Skeletal muscle tissue (tissue), 4 donors: ENCODE results near the gene RNF169. TPM values are rescaled to one million over a fixed set of nuclear protein-coding genes. Genes with fewer than 3 reads are reported as not detected.
"Not testable (repeated sequence)": the region's sequence is repeated elsewhere in the genome, so short reads cannot be mapped to it uniquely, and the experiment has no call there.

Experiments
- H3K27ac ChIP-seq: one replicate; pipeline ENCODE4 v1.7.0; 2013; ENCODE audit warnings: mild to moderate bottlenecking, low read depth, low read length, inconsistent platforms
- H3K27me3 ChIP-seq, 3 donors: one replicate each; pipeline ENCODE4 v1.7.0; 2013; ENCODE audit warnings: low read length in 3 of 3; ENCODE audit not compliant: control insufficient read depth in 3 of 3, insufficient read depth in 3 of 3
- H3K36me3 ChIP-seq, 3 donors: one replicate each; pipeline ENCODE4 v1.7.0; 2013; ENCODE audit warnings: low read length in 3 of 3; ENCODE audit not compliant: control insufficient read depth in 3 of 3, insufficient read depth in 3 of 3
- H3K4me1 ChIP-seq, 3 donors: one replicate each; pipeline ENCODE4 v1.7.0; 2013; ENCODE audit warnings: low read length in 3 of 3, mild to moderate bottlenecking in 3 of 3; ENCODE audit not compliant: control insufficient read depth in 3 of 3, insufficient read depth in 3 of 3
- H3K4me3 ChIP-seq, 3 donors: one replicate each; pipeline ENCODE4 v1.7.0; 2013; ENCODE audit warnings: low read length in 3 of 3
- H3K9ac ChIP-seq, 3 donors: one replicate each; pipeline ENCODE4 v1.7.0; 2013; ENCODE audit warnings: low read length in 3 of 3, mild to moderate bottlenecking in 3 of 3, moderate library complexity in 2 of 3, low read depth in 1 of 3
- H3K9me3 ChIP-seq, 3 donors: one replicate each; pipeline ENCODE4 v1.7.0; 2013; ENCODE audit warnings: low read length in 3 of 3; ENCODE audit not compliant: control insufficient read depth in 3 of 3
- total RNA-seq: library from RNA; depleted of rRNA; stranded (reverse); fragments of >200 nt; gene quantifications from one replicate; pipeline ENCODE4 v1.2.3, GENCODE V29; 2014
- donor health status: Osteomylitis.

Gene RNF169
- total RNA-seq, 1 donor from 2014 or later: 18.3 TPM

- not testable (repeated sequence) for H3K27me3 ChIP-seq, H3K27ac ChIP-seq, H3K36me3 ChIP-seq, H3K4me3 ChIP-seq, H3K9me3 ChIP-seq, H3K4me1 ChIP-seq, H3K9ac ChIP-seq
Observed at GRCh38 chr11:74768172-74768651, 19.6 kb downstream of the RNF169 start.

- H3K4me3 ChIP-seq: no peak overlapping the region
- H3K9me3 ChIP-seq: no peaks in the 10 kb centered on the region
- no peaks in the 10 kb centered on the region for H3K36me3 ChIP-seq
- no peak overlapping the region for H3K9ac ChIP-seq
- H3K27ac ChIP-seq: no peak overlapping the region
- peaks cover 0 to 2% (median 0%) of the 10 kb centered on the region in 3 donors for H3K4me1 ChIP-seq
- H3K27me3 ChIP-seq: no peaks in the 10 kb centered on the region
Observed at GRCh38 chr11:74769055-74769707, 20.5 kb downstream of the RNF169 start.

DNA sequence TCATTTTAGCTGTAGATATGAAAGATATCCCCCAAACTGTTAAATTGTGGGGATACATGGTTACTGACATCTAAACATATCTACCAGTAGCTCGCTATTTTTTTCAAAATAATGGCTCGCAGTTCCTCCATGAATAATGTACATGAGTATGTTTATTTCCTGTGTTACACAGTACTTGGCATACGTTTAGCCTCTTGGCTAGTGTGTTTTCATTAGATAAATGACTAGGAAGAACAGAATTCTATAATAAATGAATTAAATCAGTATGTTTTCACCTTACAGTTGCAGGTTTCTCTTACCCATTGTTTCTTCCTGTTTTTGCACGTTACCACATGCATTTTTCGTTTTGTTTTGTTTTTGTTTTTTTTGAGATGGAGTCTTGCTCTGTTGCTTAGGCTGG lies 21.8 kb downstream of the RNF169 start:
- H3K4me3 ChIP-seq: no peak overlapping the region
- no peaks in the 10 kb centered on the region for H3K27me3 ChIP-seq
- no peaks in the 10 kb centered on the region for H3K9me3 ChIP-seq
- no peak overlapping the region for H3K27ac ChIP-seq
- peaks cover 0 to 2% (median 2%) of the 10 kb centered on the region in 3 donors for H3K4me1 ChIP-seq
- no peak overlapping the region for H3K9ac ChIP-seq
- no peaks in the 10 kb centered on the region for H3K36me3 ChIP-seq

DNA sequence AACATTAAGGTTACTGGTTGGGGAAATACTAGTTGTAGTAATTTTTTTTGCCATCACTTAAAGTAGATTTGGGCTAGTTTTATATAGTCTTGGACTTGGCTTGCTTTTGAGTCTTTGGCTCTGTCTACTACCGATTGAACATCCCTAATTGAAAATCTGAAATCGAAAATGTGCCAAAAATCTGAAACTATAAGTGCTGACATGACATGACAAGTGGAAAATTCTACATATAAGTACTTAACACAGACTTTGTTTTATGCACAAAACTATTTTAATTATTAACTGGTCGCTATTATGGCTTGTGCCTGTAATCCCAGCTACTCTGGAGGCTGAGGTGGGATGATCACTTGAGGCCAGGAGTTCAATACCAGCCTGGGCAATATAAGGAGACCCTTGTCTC lies 22.5 kb downstream of the RNF169 start:
- H3K4me3 ChIP-seq: no peak overlapping the region
- H3K27me3 ChIP-seq: no peaks in the 10 kb centered on the region
- peaks cover 0 to 2% (median 2%) of the 10 kb centered on the region in 3 donors for H3K4me1 ChIP-seq
- no peak overlapping the region for H3K9ac ChIP-seq
- no peaks in the 10 kb centered on the region for H3K9me3 ChIP-seq
- no peaks in the 10 kb centered on the region for H3K36me3 ChIP-seq
- no peak overlapping the region for H3K27ac ChIP-seq

DNA sequence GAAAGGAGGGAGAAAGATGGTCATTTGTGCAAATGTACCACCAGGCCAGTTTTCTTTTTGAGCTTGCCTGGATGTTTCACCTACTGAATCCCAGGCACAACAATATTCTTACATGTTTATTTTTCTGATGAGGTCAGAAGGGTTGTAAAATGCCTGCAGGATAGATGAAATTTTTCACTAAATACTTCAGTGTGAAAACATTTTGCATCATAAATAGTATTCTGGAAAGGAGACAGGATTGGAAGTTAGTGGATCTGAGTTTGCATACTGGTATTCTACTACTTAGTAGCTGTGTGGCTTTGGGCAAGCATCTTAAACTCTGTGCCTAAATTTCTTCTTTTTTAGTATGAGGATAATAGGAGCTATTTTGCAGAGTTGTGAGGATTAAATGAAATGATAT lies 24.8 kb downstream of the RNF169 start:
- Histone ChIP-seq H3K27me3 (no peaks in the 10 kb centered on the region), H3K27ac (no peak overlapping the region), H3K9ac (no peak overlapping the region), H3K4me1 (peaks cover 2% of the 10 kb centered on the region in 3 donors), H3K4me3 (no peak overlapping the region), H3K36me3 (no peaks in the 10 kb centered on the region), H3K9me3 (no peaks in the 10 kb centered on the region)

DNA sequence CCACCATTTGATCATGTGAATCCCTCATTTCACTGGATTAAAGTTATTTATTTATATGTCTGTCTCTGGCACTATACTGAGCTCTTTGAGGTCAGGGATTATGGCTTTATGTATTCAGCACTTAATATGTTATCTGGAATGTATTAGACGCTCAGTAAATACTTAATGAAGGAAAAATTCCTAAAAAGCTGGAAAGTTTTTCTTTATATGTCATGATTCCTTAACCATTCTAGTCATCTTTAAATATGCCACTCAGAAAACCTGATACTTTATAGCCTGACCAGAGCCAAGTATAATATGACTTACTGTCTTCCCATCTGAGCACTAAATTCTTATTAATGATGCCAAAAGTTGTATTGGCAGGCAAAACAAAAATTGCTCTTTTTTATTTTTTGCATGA lies 27.1 kb downstream of the RNF169 start:
- H3K9ac ChIP-seq: no peak overlapping the region
- no peak overlapping the region for H3K4me3 ChIP-seq
- peaks cover 2 to 3% (median 2%) of the 10 kb centered on the region in 3 donors for H3K4me1 ChIP-seq
- no peaks in the 10 kb centered on the region for H3K9me3 ChIP-seq
- no peak overlapping the region for H3K27ac ChIP-seq
- H3K27me3 ChIP-seq: no peaks in the 10 kb centered on the region
- no peaks in the 10 kb centered on the region for H3K36me3 ChIP-seq

DNA sequence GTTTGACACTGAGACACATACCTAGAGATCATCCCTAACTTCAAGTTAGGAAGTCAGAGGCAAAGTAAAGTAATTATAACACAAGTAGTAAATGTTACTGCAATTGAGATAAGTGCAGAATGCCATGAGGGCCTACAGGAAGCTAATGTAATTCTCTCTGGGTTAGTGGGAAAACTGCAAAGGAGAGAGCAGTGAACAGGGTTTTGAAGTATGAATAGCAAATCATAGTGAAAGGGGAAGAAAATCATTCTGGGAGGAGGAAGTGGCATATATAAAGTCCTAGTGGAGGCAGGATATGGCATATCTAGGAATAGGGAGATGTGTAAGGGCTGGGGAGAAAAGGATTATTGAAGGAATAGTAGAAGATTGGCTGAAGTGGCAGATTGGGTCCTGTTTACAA lies 27.9 kb downstream of the RNF169 start:
- Histone ChIP-seq H3K4me1 (peaks cover 2 to 4% (median 2%) of the 10 kb centered on the region in 3 donors), H3K9ac (no peak overlapping the region), H3K36me3 (no peaks in the 10 kb centered on the region), H3K4me3 (no peak overlapping the region), H3K27me3 (no peaks in the 10 kb centered on the region), H3K9me3 (no peaks in the 10 kb centered on the region), H3K27ac (no peak overlapping the region)

GRCh38 chr11:74777038-74777437 lies 28.4 kb downstream of the RNF169 start:
- Histone ChIP-seq H3K4me1 (peaks cover 2 to 5% (median 2%) of the 10 kb centered on the region in 3 donors), H3K9ac (no peak overlapping the region), H3K9me3 (no peaks in the 10 kb centered on the region), H3K27ac (no peak overlapping the region), H3K4me3 (no peak overlapping the region), H3K27me3 (no peaks in the 10 kb centered on the region), H3K36me3 (no peaks in the 10 kb centered on the region)

DNA sequence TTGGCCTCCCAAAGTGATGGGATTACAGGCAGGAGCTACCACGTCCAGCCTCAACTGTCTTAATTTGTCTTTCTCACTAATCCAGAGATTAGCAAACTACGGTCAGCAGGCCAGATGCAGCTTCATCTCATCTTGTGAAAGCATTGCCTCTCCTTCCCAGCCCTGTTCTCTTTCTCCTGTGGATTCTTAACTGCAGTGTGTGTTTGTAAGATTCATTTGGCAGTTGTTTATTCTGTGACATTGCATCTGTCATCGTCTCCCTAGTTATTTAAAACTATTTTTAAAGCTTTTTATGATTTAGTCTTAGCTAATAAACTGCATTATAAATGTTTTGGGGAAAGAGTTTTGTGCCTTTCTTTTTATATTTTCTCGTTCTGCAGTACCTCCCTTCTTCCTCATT lies 29.2 kb downstream of the RNF169 start:
- Histone ChIP-seq H3K9me3 (no peaks in the 10 kb centered on the region), H3K36me3 (no peaks in the 10 kb centered on the region), H3K9ac (no peak overlapping the region), H3K27me3 (no peaks in the 10 kb centered on the region), H3K27ac (no peak overlapping the region), H3K4me3 (no peak overlapping the region), H3K4me1 (peaks cover 0 to 10% (median 2%) of the 10 kb centered on the region in 3 donors)

GRCh38 chr11:74778581-74778980 lies 29.9 kb downstream of the RNF169 start:
- Histone ChIP-seq H3K9me3 (no peaks in the 10 kb centered on the region), H3K36me3 (no peaks in the 10 kb centered on the region), H3K27me3 (no peaks in the 10 kb centered on the region), H3K4me3 (no peak overlapping the region), H3K4me1 (peaks cover 0 to 17% (median 2%) of the 10 kb centered on the region in 3 donors), H3K9ac (no peak overlapping the region), H3K27ac (no peak overlapping the region)
